ENCODE data around the gene UIMC1.

DNA sequence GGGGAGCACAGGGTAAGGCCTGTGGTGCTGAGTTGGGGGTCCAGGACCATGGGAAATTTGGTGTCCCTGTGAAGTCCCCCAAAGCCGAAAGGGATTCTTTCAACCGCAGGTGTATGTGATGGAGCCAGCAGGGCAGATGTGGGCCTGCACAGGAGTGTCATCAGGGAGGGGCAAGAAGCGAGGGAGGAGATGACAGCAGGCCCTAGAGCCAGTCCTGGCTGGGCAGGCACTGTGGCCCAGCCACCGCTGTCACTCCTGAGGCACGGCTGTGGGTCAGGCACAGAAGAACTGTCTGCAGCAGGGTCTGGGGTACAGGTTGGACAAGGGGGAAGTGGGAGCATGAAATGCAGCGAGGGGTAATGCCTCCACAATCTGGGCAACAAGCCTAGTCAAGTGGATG, 112.3 kb downstream of the UIMC1 start:
- TF ChIP-seq, protein P1, sequence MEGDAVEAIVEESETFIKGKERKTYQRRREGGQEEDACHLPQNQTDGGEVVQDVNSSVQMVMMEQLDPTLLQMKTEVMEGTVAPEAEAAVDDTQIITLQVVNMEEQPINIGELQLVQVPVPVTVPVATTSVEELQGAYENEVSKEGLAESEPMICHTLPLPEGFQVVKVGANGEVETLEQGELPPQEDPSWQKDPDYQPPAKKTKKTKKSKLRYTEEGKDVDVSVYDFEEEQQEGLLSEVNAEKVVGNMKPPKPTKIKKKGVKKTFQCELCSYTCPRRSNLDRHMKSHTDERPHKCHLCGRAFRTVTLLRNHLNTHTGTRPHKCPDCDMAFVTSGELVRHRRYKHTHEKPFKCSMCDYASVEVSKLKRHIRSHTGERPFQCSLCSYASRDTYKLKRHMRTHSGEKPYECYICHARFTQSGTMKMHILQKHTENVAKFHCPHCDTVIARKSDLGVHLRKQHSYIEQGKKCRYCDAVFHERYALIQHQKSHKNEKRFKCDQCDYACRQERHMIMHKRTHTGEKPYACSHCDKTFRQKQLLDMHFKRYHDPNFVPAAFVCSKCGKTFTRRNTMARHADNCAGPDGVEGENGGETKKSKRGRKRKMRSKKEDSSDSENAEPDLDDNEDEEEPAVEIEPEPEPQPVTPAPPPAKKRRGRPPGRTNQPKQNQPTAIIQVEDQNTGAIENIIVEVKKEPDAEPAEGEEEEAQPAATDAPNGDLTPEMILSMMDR (conservative IDR thresholded peaks at IDR 0.05; ENCODE audit: low read length) = no peak
- no peak for TF ChIP-seq EZH2phosphoT487 (IDR thresholded peaks at IDR 0.05; ENCODE audit: borderline replicate concordance)
